Measurements from ENCODE around the gene PLA2G4E. TPM values are rescaled to one million over a fixed set of nuclear protein-coding genes. Genes with fewer than 3 reads are reported as not detected.

The PLA2G4E gene
- total RNA-seq, 4 donors from 2014 or later = 0.08 to 0.67 TPM; not detected in 2

GRCh38 chr15:41990243-41990605 is 30.6 kb downstream of the PLA2G4E start:
- WGBS, 2 donors (ENCODE audit: low coverage in 1 of 2) = 31 to 35% methylated on average over 4 of the region's 7 CpGs
- Histone ChIP-seq H3K36me3 (no peaks in the 10 kb centered on the region), H3K27me3 (peaks cover 16% of the 10 kb centered on the region), H3K4me1 (no peaks in the 10 kb centered on the region), H3K9me3 (no peaks in the 10 kb centered on the region), H3K27ac (no peak overlapping the region), H3K4me3 (no peak overlapping the region)
- ATAC-seq = no peak
- TF ChIP-seq POLR2A (IDR thresholded peaks at IDR 0.05) = no peak
- TF ChIP-seq POLR2AphosphoS5 (IDR thresholded peaks at IDR 0.05) = no peak
- no peak for TF ChIP-seq EP300 (IDR thresholded peaks at IDR 0.05)
- TF ChIP-seq CTCF (IDR thresholded peaks at IDR 0.05) = no peak

- WGBS, 2 donors (ENCODE audit: low coverage in 1 of 2) = 0% methylated on average over 4 of the region's 9 CpGs; no CpG with 5 or more reads in 1 of the 2 donors
- peak; percentile 86 for ATAC-seq
- H3K9me3 ChIP-seq = no peaks in the 10 kb centered on the region
- TF ChIP-seq CTCF (IDR thresholded peaks at IDR 0.05) (peak in 3 of 4 experiments; percentile 89 to 99 (median 95)), EP300 (IDR thresholded peaks at IDR 0.05) (no peak)
- H3K4me3 ChIP-seq = no peak overlapping the region
- H3K27me3 ChIP-seq = peaks cover 16% of the 10 kb centered on the region
- no peaks in the 10 kb centered on the region for H3K4me1 ChIP-seq
- H3K27ac ChIP-seq = no peak overlapping the region
- H3K36me3 ChIP-seq = no peaks in the 10 kb centered on the region
These were observed 31.1 kb downstream of the PLA2G4E start for GRCh38 chr15:41989573-41990242.

- H3K4me3 ChIP-seq = no peak overlapping the region
- 52 to 83% methylated on average over 6 to 7 of the region's 21 CpGs for WGBS, 2 donors (ENCODE audit: low coverage in 1 of 2)
- no peaks in the 10 kb centered on the region for H3K9me3 ChIP-seq
- no peak overlapping the region for H3K27ac ChIP-seq
- TF ChIP-seq EP300 (IDR thresholded peaks at IDR 0.05) (no peak), CTCF (IDR thresholded peaks at IDR 0.05) (no peak), POLR2A (IDR thresholded peaks at IDR 0.05) (no peak), POLR2AphosphoS5 (IDR thresholded peaks at IDR 0.05) (no peak)
- ATAC-seq = no peak
- no peaks in the 10 kb centered on the region for H3K4me1 ChIP-seq
- peaks cover 16% of the 10 kb centered on the region for H3K27me3 ChIP-seq
- H3K36me3 ChIP-seq = no peaks in the 10 kb centered on the region
These were observed 31.8 kb downstream of the PLA2G4E start for GRCh38 chr15:41988896-41989572.

GRCh38 chr15:41987925-41988275 is 32.9 kb downstream of the PLA2G4E start:
- no peak overlapping the region for H3K4me3 ChIP-seq
- H3K4me1 ChIP-seq = no peaks in the 10 kb centered on the region
- peaks cover 16% of the 10 kb centered on the region for H3K27me3 ChIP-seq
- no peaks in the 10 kb centered on the region for H3K9me3 ChIP-seq
- WGBS, 2 donors (ENCODE audit: low coverage in 1 of 2) = no CpG with 5 or more reads among the region's 11 CpGs
- no peak for TF ChIP-seq POLR2AphosphoS5 (IDR thresholded peaks at IDR 0.05)
- TF ChIP-seq EP300 (IDR thresholded peaks at IDR 0.05) = no peak
- TF ChIP-seq CTCF (IDR thresholded peaks at IDR 0.05) = no peak
- TF ChIP-seq POLR2A (IDR thresholded peaks at IDR 0.05) = no peak
- H3K36me3 ChIP-seq = no peaks in the 10 kb centered on the region
- H3K27ac ChIP-seq = no peak overlapping the region
- ATAC-seq = no peak
